Naive thymus-derived CD4-positive, alpha-beta T cell (primary cell): ENCODE measurements around the gene ACADM. TPM values are rescaled to one million over a fixed set of nuclear protein-coding genes. Genes with fewer than 3 reads are reported as not detected.
A peak's percentile ranks its signal among the peaks of the same experiment; 100 is the strongest.
"Not testable (repeated sequence)": the region's sequence is repeated elsewhere in the genome, so short reads cannot be mapped to it uniquely, and the experiment has no call there.

ENCODE experiments used
- ATAC-seq: fragments of 150-1000 bp; cut with Tn5 transposase; 2 replicates; pipeline ENCODE4 v1.10.0; 2021; ENCODE audit warnings: mild to moderate bottlenecking, moderate library complexity
- CTCF ChIA-PET: fragments of 350-600 bp; sonication (Branson Sonifier 250); formaldehyde crosslinking; loops from one replicate; lab custom pipeline; 2021; ENCODE audit warnings: antibody characterized with exemption; lab: Charles Lee
- POLR2A ChIA-PET: fragments of 350-600 bp; sonication (Branson Sonifier 250); formaldehyde crosslinking; loops from one replicate; lab custom pipeline; 2021; ENCODE audit warnings: antibody characterized with exemption, inconsistent platforms; lab: Charles Lee
- DNase-seq, 9 donors: peaks; one replicate each; pipeline versions ENCODE4 v3.0.0 to v3.0.0-alpha.2; 2020 to 2022; ENCODE audit warnings: mixed read lengths in 1 of 9
- H3K27ac ChIP-seq: one replicate; pipeline ENCODE4 v1.7.0; 2013; ENCODE audit warnings: mild to moderate bottlenecking, low read depth, low read length, moderate library complexity
- H3K27me3 ChIP-seq, 2 donors: one replicate each; pipeline ENCODE4 v1.7.0; 2013; ENCODE audit warnings: low read length in 2 of 2, mild to moderate bottlenecking in 2 of 2, moderate library complexity in 2 of 2; ENCODE audit not compliant: control insufficient read depth in 2 of 2, insufficient read depth in 2 of 2
- H3K36me3 ChIP-seq, 3 experiments: 1 replicate in 2 of 3; 2 replicates in 1 of 3; pipeline ENCODE4 v1.7.0; 2013; ENCODE audit warnings: low read length in 3 of 3, mild to moderate bottlenecking in 3 of 3, moderate library complexity in 1 of 3; ENCODE audit not compliant: insufficient read depth in 3 of 3, control insufficient read depth in 2 of 3
- H3K4me1 ChIP-seq, 2 donors: one replicate each; pipeline ENCODE4 v1.7.0; 2013; ENCODE audit warnings: low read length in 2 of 2, mild to moderate bottlenecking in 2 of 2, moderate library complexity in 1 of 2; ENCODE audit not compliant: control insufficient read depth in 2 of 2, insufficient read depth in 2 of 2
- H3K4me3 ChIP-seq: 2 replicates; pipeline ENCODE4 v1.7.0; 2013; ENCODE audit warnings: mild to moderate bottlenecking, low read length
- H3K9me3 ChIP-seq, 3 experiments: 1 replicate in 2 of 3; 2 replicates in 1 of 3; pipeline ENCODE4 v1.7.0; 2013; ENCODE audit warnings: low read length in 3 of 3; ENCODE audit not compliant: control insufficient read depth in 2 of 3
- H3K27ac Mint-ChIP-seq, 9 donors: one replicate each; pipeline ENCODE4 v1.8.0; 2020 to 2022; ENCODE audit warnings: mixed read lengths in 9 of 9, mild to moderate bottlenecking in 8 of 9, moderate library complexity in 5 of 9, inconsistent platforms in 2 of 9
- H3K27me3 Mint-ChIP-seq, 5 donors: one replicate each; pipeline ENCODE4 v1.8.0; 2021 to 2022; ENCODE audit warnings: mixed read lengths in 5 of 5, mild to moderate bottlenecking in 1 of 5
- H3K36me3 Mint-ChIP-seq, 5 donors: one replicate each; pipeline ENCODE4 v1.8.0; 2020 to 2022; ENCODE audit warnings: mixed read lengths in 5 of 5, mild to moderate bottlenecking in 3 of 5, inconsistent platforms in 1 of 5
- H3K4me1 Mint-ChIP-seq, 7 donors: one replicate each; pipeline ENCODE4 v1.8.0; 2020 to 2022; ENCODE audit warnings: mixed read lengths in 7 of 7, mild to moderate bottlenecking in 3 of 7, inconsistent platforms in 1 of 7
- H3K4me3 Mint-ChIP-seq, 10 donors: one replicate each; pipeline ENCODE4 v1.8.0; 2020 to 2022; ENCODE audit warnings: mild to moderate bottlenecking in 10 of 10, mixed read lengths in 10 of 10, moderate library complexity in 6 of 10, inconsistent platforms in 2 of 10
- H3K9me3 Mint-ChIP-seq, 11 donors: one replicate each; pipeline ENCODE4 v1.8.0; 2020 to 2022; ENCODE audit warnings: mixed read lengths in 11 of 11, mild to moderate bottlenecking in 4 of 11, inconsistent platforms in 1 of 11, moderate library complexity in 1 of 11
- intact Hi-C, 2 donors: fragments of 100-400 bp; cut with micrococcal nuclease; formaldehyde crosslinking; loops; one replicate each; pipeline ENCODE4 v1.15.1; 2023
- polyA plus RNA-seq, 2 donors: library from polyadenylated mRNA; unstranded; fragments of 300-500 nt; fragmentation: Illumina TruSeq; gene quantifications; one replicate each; pipeline ENCODE4 v1.2.3, GENCODE V29; 2021
- total RNA-seq, 6 experiments: library from RNA in 5 of 6; stranded (reverse) in 5 of 6; gene quantifications; 1 replicate in 5 of 6; 2 replicates in 1 of 6; pipeline ENCODE4 v1.2.3 and lab custom pipeline; 2021 to 2026

ACADM gene
- 10 to 100 TPM; 11.1 to 36.4 (median 32.9) TPM for total RNA-seq
- 10 to 100 TPM; 54.5 to 67.0 TPM for polyA plus RNA-seq
- 27.3 reads per million, percentile 57 among the genes with 10 or more reads in this experiment for total RNA-seq (lab: John Stamatoyannopoulos, UW)

- Histone ChIP-seq H3K9me3 (no peaks in the 10 kb centered on the region), H3K27me3 (no peaks in the 10 kb centered on the region), H3K4me1 (peaks cover 5 to 12% of the 10 kb centered on the region in 2 donors), H3K4me3 (peak within 1 kb of the TSS; percentile 92), H3K27ac (peak within 1 kb of the TSS; percentile 89), H3K36me3 (peaks cover 0 to 9% (median 0%) of the 10 kb centered on the region in 3 experiments)
- H3K4me3 Mint-ChIP-seq, result peak within 1 kb of the TSS; percentile 94 to 100 (median 98)
- intact Hi-C loops, result loop anchor here (1.0 to 10.0 kb wide), 9 partner anchors 22 to 1959 kb away; partner anchors contain the start of genes RABGGTB (in 2 of the 2), ST6GALNAC3 (in 2 of the 2), FPGT (in 1 of the 2) and LRRIQ3 (in 1 of the 2)
- peak; percentile 98 for ATAC-seq
- peak; percentile 68 to 93 (median 79) for DNase-seq
- ChIA-PET CTCF (no interaction called here), POLR2A (no interaction called here)
- peaks cover 0 to 4% (median 0%) of the 10 kb centered on the region in 5 donors for H3K36me3 Mint-ChIP-seq
- H3K27ac Mint-ChIP-seq, result peak within 1 kb of the TSS; percentile 92 to 99 (median 97)
- H3K4me1 Mint-ChIP-seq, result peaks cover 29 to 75% (median 64%) of the 10 kb centered on the region in 7 donors
- H3K27me3 Mint-ChIP-seq, result peaks cover 0 to 2% (median 0%) of the 10 kb centered on the region in 5 donors
- no peaks in the 10 kb centered on the region for H3K9me3 Mint-ChIP-seq
Observed at GRCh38 chr1:75724472-75725022, at the start of gene ACADM. TSS of gene ACADM (plus strand) at chr1:75724709. CDS start at chr1:75724788, 79 bp downstream.

GRCh38 chr1:75677443-75677842, 47.1 kb upstream of the ACADM start:
- Mint-ChIP-seq H3K27me3 (peaks cover 0 to 26% (median 15%) of the 10 kb centered on the region in 5 donors), H3K27ac (no peak overlapping the region), H3K4me1 (no peaks in the 10 kb centered on the region), H3K9me3 (peaks cover 0 to 6% (median 3%) of the 10 kb centered on the region in 11 donors), H3K4me3 (no peak overlapping the region), H3K36me3 (no peaks in the 10 kb centered on the region)
- intact Hi-C loops, result no loop called here
- Histone ChIP-seq H3K4me1 (no peaks in the 10 kb centered on the region), H3K9me3 (no peaks in the 10 kb centered on the region), H3K36me3 (no peaks in the 10 kb centered on the region), H3K27me3 (no peaks in the 10 kb centered on the region), H3K4me3 (no peak overlapping the region), H3K27ac (no peak overlapping the region)
- CTCF ChIA-PET, result no interaction called here
- ATAC-seq, result no peak
- DNase-seq, result no peak
- POLR2A ChIA-PET, result no interaction called here

GRCh38 chr1:75677964-75678363, 46.5 kb upstream of the ACADM start:
- ATAC-seq, intact Hi-C loops: not testable (repeated sequence)
- H3K27me3 Mint-ChIP-seq, result peaks cover 0 to 26% (median 15%) of the 10 kb centered on the region in 5 donors

GRCh38 chr1:75690547-75690946, 34.0 kb upstream of the ACADM start:
- peaks cover 0 to 7% (median 0%) of the 10 kb centered on the region in 11 donors for H3K9me3 Mint-ChIP-seq

More at GRCh38 chr1:75677964-75678363, 46.5 kb upstream of the ACADM start:
- H3K4me1 Mint-ChIP-seq, H3K27ac ChIP-seq, H3K36me3 Mint-ChIP-seq, H3K4me1 ChIP-seq, POLR2A ChIA-PET, H3K27me3 ChIP-seq, H3K4me3 Mint-ChIP-seq, H3K9me3 Mint-ChIP-seq, H3K36me3 ChIP-seq, H3K27ac Mint-ChIP-seq, CTCF ChIA-PET, DNase-seq, H3K9me3 ChIP-seq, H3K4me3 ChIP-seq: not testable (repeated sequence)

GRCh38 chr1:75693551-75693950, 31.0 kb upstream of the ACADM start:
- no peak overlapping the region for H3K27ac Mint-ChIP-seq
- H3K4me3 Mint-ChIP-seq, result no peak overlapping the region
- Histone ChIP-seq H3K36me3 (no peaks in the 10 kb centered on the region), H3K27me3 (no peaks in the 10 kb centered on the region), H3K27ac (no peak overlapping the region), H3K9me3 (no peaks in the 10 kb centered on the region), H3K4me1 (no peaks in the 10 kb centered on the region), H3K4me3 (no peak overlapping the region)
- ATAC-seq (no peak), DNase-seq (no peak)
- ChIA-PET POLR2A (no interaction called here), CTCF (no interaction called here)
- peaks cover 0 to 13% (median 11%) of the 10 kb centered on the region in 5 donors for H3K27me3 Mint-ChIP-seq
- peaks cover 0 to 4% (median 0%) of the 10 kb centered on the region in 11 donors for H3K9me3 Mint-ChIP-seq
- intact Hi-C loops, result no loop called here
- peaks cover 0 to under 1% (median 0%) of the 10 kb centered on the region in 5 donors for H3K36me3 Mint-ChIP-seq
- H3K4me1 Mint-ChIP-seq, result no peaks in the 10 kb centered on the region

More at GRCh38 chr1:75690547-75690946, 34.0 kb upstream of the ACADM start:
- Histone ChIP-seq H3K27ac (no peak overlapping the region), H3K4me3 (no peak overlapping the region), H3K4me1 (no peaks in the 10 kb centered on the region), H3K36me3 (no peaks in the 10 kb centered on the region), H3K27me3 (no peaks in the 10 kb centered on the region), H3K9me3 (no peaks in the 10 kb centered on the region)
- intact Hi-C loops, result no loop called here
- H3K36me3 Mint-ChIP-seq, result peaks cover 0 to 2% (median 0%) of the 10 kb centered on the region in 5 donors
- POLR2A ChIA-PET, result no interaction called here
- no peak for DNase-seq
- CTCF ChIA-PET, result no interaction called here
- peaks cover 0 to 14% (median 5%) of the 10 kb centered on the region in 5 donors for H3K27me3 Mint-ChIP-seq
- H3K27ac Mint-ChIP-seq, result no peak overlapping the region
- H3K4me3 Mint-ChIP-seq, result no peak overlapping the region
- no peak for ATAC-seq
- no peaks in the 10 kb centered on the region for H3K4me1 Mint-ChIP-seq

- ATAC-seq, result no peak
- intact Hi-C loops, result no loop called here
- no peak for DNase-seq
- H3K4me3 ChIP-seq, result no peak overlapping the region
- peaks cover 0 to 3% (median 0%) of the 10 kb centered on the region in 5 donors for H3K36me3 Mint-ChIP-seq
- no peak overlapping the region for H3K4me3 Mint-ChIP-seq
- no peaks in the 10 kb centered on the region for H3K4me1 ChIP-seq
- H3K36me3 ChIP-seq, result no peaks in the 10 kb centered on the region
- H3K4me1 Mint-ChIP-seq, result no peaks in the 10 kb centered on the region
- H3K27ac Mint-ChIP-seq, result no peak overlapping the region
- CTCF ChIA-PET, result no interaction called here
- no peaks in the 10 kb centered on the region for H3K27me3 ChIP-seq
- peaks cover 0 to 3% (median 0%) of the 10 kb centered on the region in 11 donors for H3K9me3 Mint-ChIP-seq
- H3K27me3 Mint-ChIP-seq, result peaks cover 4 to 17% (median 9%) of the 10 kb centered on the region in 5 donors
- no peak overlapping the region for H3K27ac ChIP-seq
- POLR2A ChIA-PET, result no interaction called here
- H3K9me3 ChIP-seq, result no peaks in the 10 kb centered on the region
Observed at GRCh38 chr1:75696000-75696399, 28.5 kb upstream of the ACADM start.
